AG09319 (cell line): Measurements from ENCODE around the gene ORAI2.

ENCODE experiments used
- DNase-seq: peaks from one replicate; pipeline ENCODE4 v3.0.0-alpha.2; 2010; ENCODE audit warnings: low read depth; ENCODE audit errors: extremely low read depth
- TF ChIP-seq, protein P1 (sequence below): IDR thresholded peaks from 2 replicates; pipeline ENCODE4 v1.5.1; 2011; ENCODE audit warnings: low read depth, mild to moderate bottlenecking, inconsistent platforms, low read length, moderate library complexity

ORAI2 gene

GRCh38 chr7:102446387-102447156 lies 13.2 kb downstream of the ORAI2 start:
- TF ChIP-seq, protein P1, sequence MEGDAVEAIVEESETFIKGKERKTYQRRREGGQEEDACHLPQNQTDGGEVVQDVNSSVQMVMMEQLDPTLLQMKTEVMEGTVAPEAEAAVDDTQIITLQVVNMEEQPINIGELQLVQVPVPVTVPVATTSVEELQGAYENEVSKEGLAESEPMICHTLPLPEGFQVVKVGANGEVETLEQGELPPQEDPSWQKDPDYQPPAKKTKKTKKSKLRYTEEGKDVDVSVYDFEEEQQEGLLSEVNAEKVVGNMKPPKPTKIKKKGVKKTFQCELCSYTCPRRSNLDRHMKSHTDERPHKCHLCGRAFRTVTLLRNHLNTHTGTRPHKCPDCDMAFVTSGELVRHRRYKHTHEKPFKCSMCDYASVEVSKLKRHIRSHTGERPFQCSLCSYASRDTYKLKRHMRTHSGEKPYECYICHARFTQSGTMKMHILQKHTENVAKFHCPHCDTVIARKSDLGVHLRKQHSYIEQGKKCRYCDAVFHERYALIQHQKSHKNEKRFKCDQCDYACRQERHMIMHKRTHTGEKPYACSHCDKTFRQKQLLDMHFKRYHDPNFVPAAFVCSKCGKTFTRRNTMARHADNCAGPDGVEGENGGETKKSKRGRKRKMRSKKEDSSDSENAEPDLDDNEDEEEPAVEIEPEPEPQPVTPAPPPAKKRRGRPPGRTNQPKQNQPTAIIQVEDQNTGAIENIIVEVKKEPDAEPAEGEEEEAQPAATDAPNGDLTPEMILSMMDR, result no peak
- DNase-seq, result no peak

- no peak for DNase-seq
- TF ChIP-seq, protein P1, result no peak
Observed at GRCh38 chr7:102447311-102447710, 13.9 kb downstream of the ORAI2 start.

GRCh38 chr7:102449136-102449535 lies 15.8 kb downstream of the ORAI2 start:
- DNase-seq, result no peak
- TF ChIP-seq, protein P1, result no peak

GRCh38 chr7:102450242-102450641 lies 16.9 kb downstream of the ORAI2 start:
- no peak for DNase-seq

GRCh38 chr7:102451371-102452054 lies 18.1 kb downstream of the ORAI2 start:
- DNase-seq, result no peak
- TF ChIP-seq, protein P1, result no peak

More at GRCh38 chr7:102450242-102450641, 16.9 kb downstream of the ORAI2 start:
- TF ChIP-seq, protein P1, result no peak

- DNase-seq, result no peak
- TF ChIP-seq, protein P1, result no peak
Observed at GRCh38 chr7:102452451-102452850, 19.1 kb downstream of the ORAI2 start.

GRCh38 chr7:102453319-102453718 lies 19.9 kb downstream of the ORAI2 start:
- TF ChIP-seq, protein P1, result no peak
- no peak for DNase-seq
